CD4-positive, alpha-beta T cell (primary cell): ENCODE results near the gene HEATR5A. TPM values are rescaled to one million over a fixed set of nuclear protein-coding genes. Genes with fewer than 3 reads are reported as not detected.
"Not testable (repeated sequence)": the region's sequence is repeated elsewhere in the genome, so short reads cannot be mapped to it uniquely, and the experiment has no call there.

ENCODE experiments used
- ATAC-seq: fragments of 200-7000 bp; cut with Tn5 transposase; one replicate; pipeline ENCODE4 v1.10.0; 2022; ENCODE audit warnings: mild to moderate bottlenecking; ENCODE audit not compliant: poor library complexity
- CTCF ChIA-PET: fragments of 350-600 bp; sonication (Branson Sonifier 250); formaldehyde crosslinking; loops from one replicate; lab custom pipeline; 2021; ENCODE audit warnings: antibody characterized with exemption, inconsistent platforms; lab: Charles Lee
- POLR2A ChIA-PET: fragments of 350-600 bp; sonication (Branson Sonifier 250); formaldehyde crosslinking; loops from one replicate; lab custom pipeline; 2021; ENCODE audit warnings: antibody characterized with exemption, inconsistent platforms; lab: Charles Lee
- DNase-seq, 14 experiments: peaks; one replicate each; pipeline ENCODE4 v3.0.0-alpha.2; 2013 to 2020; ENCODE audit warnings: mixed read lengths in 2 of 14
- H3K27ac ChIP-seq, 2 donors: one replicate each; pipeline versions ENCODE4 v1.5.1 to v1.7.0; 2013; ENCODE audit warnings: low read length in 2 of 2, low read depth in 1 of 2, mild to moderate bottlenecking in 1 of 2
- H3K27me3 ChIP-seq, 2 experiments: 1 replicate in 1 of 2; 2 replicates in 1 of 2; pipeline versions ENCODE4 v1.6.1 to v1.7.0; 2013; ENCODE audit warnings: low read length in 2 of 2, control low read depth in 1 of 2, mild to moderate bottlenecking in 1 of 2, moderate library complexity in 1 of 2; ENCODE audit not compliant: insufficient read depth in 2 of 2, control insufficient read depth in 1 of 2
- H3K36me3 ChIP-seq: one replicate; pipeline ENCODE4 v1.6.1; 2013; ENCODE audit warnings: low read length, control low read depth; ENCODE audit not compliant: insufficient read depth
- H3K4me1 ChIP-seq: one replicate; pipeline ENCODE4 v1.6.1; 2013; ENCODE audit warnings: low read length, control low read depth; ENCODE audit not compliant: insufficient read depth
- H3K4me3 ChIP-seq: one replicate; pipeline ENCODE4 v1.5.1; 2013; ENCODE audit warnings: mild to moderate bottlenecking, low read length, moderate library complexity
- H3K9me3 ChIP-seq, 2 experiments: 1 replicate in 1 of 2; 2 replicates in 1 of 2; pipeline versions ENCODE4 v1.6.1 to v1.7.0; 2013; ENCODE audit warnings: low read length in 2 of 2, mild to moderate bottlenecking in 2 of 2, control low read depth in 1 of 2, moderate library complexity in 1 of 2; ENCODE audit not compliant: control insufficient read depth in 1 of 2, insufficient read depth in 1 of 2
- H3K27ac Mint-ChIP-seq: one replicate; pipeline ENCODE4 v1.8.0; 2020; ENCODE audit warnings: mixed read lengths
- H3K27me3 Mint-ChIP-seq: one replicate; pipeline ENCODE4 v1.8.0; 2021; ENCODE audit warnings: mixed read lengths
- H3K36me3 Mint-ChIP-seq: one replicate; pipeline ENCODE4 v1.8.0; 2021; ENCODE audit warnings: low read depth, mixed read lengths
- H3K4me1 Mint-ChIP-seq: one replicate; pipeline ENCODE4 v1.8.0; 2021; ENCODE audit warnings: low read depth, mixed read lengths
- H3K4me3 Mint-ChIP-seq: one replicate; pipeline ENCODE4 v1.8.0; 2020; ENCODE audit warnings: mild to moderate bottlenecking, mixed read lengths
- H3K9me3 Mint-ChIP-seq: one replicate; pipeline ENCODE4 v1.8.0; 2020; ENCODE audit warnings: mixed read lengths
- CTCF ChIP-seq: fragments of 200-600 bp; IDR thresholded peaks from one replicate; pipeline ENCODE4 v1.8.0; 2022; ENCODE audit warnings: antibody characterized with exemption, mild to moderate bottlenecking
- intact Hi-C, 2 experiments: fragments of 100-400 bp; cut with DNase I in 1 of 2; cut with micrococcal nuclease in 1 of 2; formaldehyde crosslinking; loops; one replicate each; pipeline versions ENCODE4 v1.15.1 to v1.9.0; 2023 to 2025; cut with DNase I, micrococcal nuclease
- total RNA-seq, 174 experiments: library from RNA in 2 of 174; stranded (reverse) in 2 of 174; gene quantifications; one replicate each; pipeline ENCODE4 v1.2.3 and lab custom pipeline; 2021 to 2026

Gene HEATR5A
- total RNA-seq, 2 experiments from 2014 or later = 5.2 to 5.5 TPM

GRCh38 chr14:31256534-31257243, 163.7 kb downstream of the HEATR5A start:
- Mint-ChIP-seq H3K4me3 (no peak overlapping the region), H3K4me1 (no peaks in the 10 kb centered on the region), H3K36me3 (no peaks in the 10 kb centered on the region), H3K9me3 (no peaks in the 10 kb centered on the region), H3K27me3 (no peaks in the 10 kb centered on the region), H3K27ac (no peak overlapping the region)
- no peak for ATAC-seq
- no peak for DNase-seq
- Histone ChIP-seq H3K27ac (no peak overlapping the region), H3K4me3 (no peak overlapping the region), H3K27me3 (no peaks in the 10 kb centered on the region), H3K9me3 (no peaks in the 10 kb centered on the region), H3K36me3 (no peaks in the 10 kb centered on the region), H3K4me1 (no peaks in the 10 kb centered on the region)
- TF ChIP-seq CTCF = no peak
- POLR2A ChIA-PET = no interaction called here
- CTCF ChIA-PET = no interaction called here
- intact Hi-C loops = no loop called here

- H3K27ac ChIP-seq, H3K9me3 ChIP-seq, H3K9me3 Mint-ChIP-seq, H3K4me3 Mint-ChIP-seq, H3K27ac Mint-ChIP-seq, H3K36me3 Mint-ChIP-seq, H3K4me3 ChIP-seq, H3K36me3 ChIP-seq, POLR2A ChIA-PET, H3K27me3 Mint-ChIP-seq, H3K4me1 Mint-ChIP-seq, CTCF ChIA-PET, H3K4me1 ChIP-seq, ATAC-seq, intact Hi-C loops, H3K27me3 ChIP-seq, DNase-seq: not testable (repeated sequence)
Observed at GRCh38 chr14:31255918-31256317, 164.4 kb downstream of the HEATR5A start.

GRCh38 chr14:31255286-31255685, 165.1 kb downstream of the HEATR5A start:
- Mint-ChIP-seq H3K27ac (no peak overlapping the region), H3K27me3 (no peaks in the 10 kb centered on the region), H3K4me3 (no peak overlapping the region), H3K9me3 (no peaks in the 10 kb centered on the region), H3K4me1 (no peaks in the 10 kb centered on the region), H3K36me3 (no peaks in the 10 kb centered on the region)
- ChIA-PET CTCF (no interaction called here), POLR2A (no interaction called here)
- H3K4me1 ChIP-seq = no peaks in the 10 kb centered on the region
- intact Hi-C loops = no loop called here
- no peak overlapping the region for H3K4me3 ChIP-seq
- DNase-seq (no peak), ATAC-seq (no peak)
- H3K9me3 ChIP-seq = no peaks in the 10 kb centered on the region
- no peaks in the 10 kb centered on the region for H3K36me3 ChIP-seq
- no peak for TF ChIP-seq CTCF
- H3K27ac ChIP-seq = no peak overlapping the region
- no peaks in the 10 kb centered on the region for H3K27me3 ChIP-seq
